HepG2 (cell line): ENCODE data around the gene ZDHHC16. TPM values are rescaled to one million over a fixed set of nuclear protein-coding genes. Genes with fewer than 3 reads are reported as not detected.

Experiments
- CREB1 ChIP-seq, 2 experiments: fragments of 450-650 bp in 1 of 2; IDR thresholded peaks; 2 replicates each; pipeline ENCODE4 v1.6.1; 2016 to 2017; ENCODE audit warnings: control low read depth in 1 of 2, mild to moderate bottlenecking in 1 of 2, missing compliant biosample characterization in 1 of 2, missing genetic modification characterization in 1 of 2
- FOXK2 ChIP-seq: fragments of 450-650 bp; IDR thresholded peaks from 2 replicates; pipeline ENCODE4 v1.6.1; 2016
- GABPB1 ChIP-seq: IDR thresholded peaks from 2 replicates; pipeline ENCODE4 v1.6.1; 2016; ENCODE audit warnings: mild to moderate bottlenecking, missing genetic modification reagents, moderate library complexity, missing compliant biosample characterization
- HBP1 ChIP-seq: IDR thresholded peaks from 2 replicates; pipeline ENCODE4 v1.6.1; 2016; ENCODE audit warnings: low read depth, control low read depth
- HCFC1 ChIP-seq: fragments of 150-350 bp; IDR thresholded peaks from 2 replicates; pipeline ENCODE4 v1.6.1; 2014; ENCODE audit warnings: low read depth, low read length
- HDAC1 ChIP-seq: sonication (generic); formaldehyde crosslinking; IDR thresholded peaks from 2 replicates; pipeline ENCODE4 v1.5.1; 2020; ENCODE audit warnings: mild to moderate bottlenecking, missing genetic modification reagents
- KAT8 ChIP-seq: IDR thresholded peaks from 2 replicates; pipeline ENCODE4 v1.6.1; 2016; ENCODE audit warnings: missing genetic modification reagents, missing compliant biosample characterization
- KDM2A ChIP-seq: sonication (generic); formaldehyde crosslinking; IDR thresholded peaks from 2 replicates; pipeline ENCODE4 v1.4.0; 2020; ENCODE audit warnings: low read depth, missing genetic modification reagents, borderline replicate concordance
- MAFF ChIP-seq: IDR thresholded peaks from 2 replicates; pipeline ENCODE4 v1.6.1; 2011; ENCODE audit warnings: low read depth, low read length, improper control_type of control experiment
- MXI1 ChIP-seq: IDR thresholded peaks from 3 replicates; pipeline ENCODE4 v1.6.1; 2012; ENCODE audit warnings: low read depth, low read length, inconsistent platforms, borderline replicate concordance
- NFE2L2 ChIP-seq: fragments of 150-350 bp; IDR thresholded peaks from 2 replicates; pipeline ENCODE4 v1.6.1; 2014; ENCODE audit warnings: low read length
- NPAS2 ChIP-seq: sonication (generic); formaldehyde crosslinking; IDR thresholded peaks from 2 replicates; pipeline ENCODE4 v1.8.0; 2022; ENCODE audit warnings: mild to moderate bottlenecking, missing genetic modification reagents, borderline replicate concordance
- NR2F6 ChIP-seq, 2 experiments: IDR thresholded peaks; 2 replicates each; pipeline ENCODE4 v1.6.1; 2016; ENCODE audit warnings: antibody characterized with exemption in 1 of 2, mild to moderate bottlenecking in 1 of 2
- SIN3B ChIP-seq: fragments of 150-350 bp; IDR thresholded peaks from 2 replicates; pipeline ENCODE4 v1.6.1; 2014; ENCODE audit warnings: low read length
- SMAD9 ChIP-seq: sonication (generic); formaldehyde crosslinking; IDR thresholded peaks from 2 replicates; pipeline ENCODE4 v1.5.1; 2020; ENCODE audit warnings: mild to moderate bottlenecking, missing genetic modification reagents
- SRF ChIP-seq: IDR thresholded peaks from 2 replicates; pipeline ENCODE4 v1.6.1; 2011; ENCODE audit warnings: mild to moderate bottlenecking, low read depth, low read length, moderate library complexity
- TARDBP ChIP-seq: sonication (generic); formaldehyde crosslinking; IDR thresholded peaks from 2 replicates; pipeline ENCODE4 v1.8.0; 2022; ENCODE audit warnings: mild to moderate bottlenecking, missing genetic modification reagents
- TBP ChIP-seq: sonication (generic); formaldehyde crosslinking; IDR thresholded peaks from 2 replicates; pipeline ENCODE4 v1.5.0; 2020; ENCODE audit warnings: missing genetic modification reagents
- TEAD3 ChIP-seq: optimal IDR thresholded peaks from 2 replicates; pipeline ENCODE3; 2016; ENCODE audit warnings: borderline replicate concordance
- TFAP4 ChIP-seq: sonication (generic); IDR thresholded peaks from 2 replicates; pipeline ENCODE4 v1.6.1; 2016; ENCODE audit warnings: low read depth, borderline replicate concordance
- YY1 ChIP-seq: IDR thresholded peaks from 2 replicates; pipeline ENCODE4 v1.6.1; 2011; ENCODE audit warnings: low read length, low read depth, moderate library complexity, mild to moderate bottlenecking; ENCODE audit not compliant: insufficient read depth, insufficient replicate concordance
- ZBTB21 ChIP-seq: sonication (generic); formaldehyde crosslinking; IDR thresholded peaks from 2 replicates; pipeline ENCODE4 v1.4.0; 2020; ENCODE audit warnings: missing genetic modification reagents
- ZFP36L1 ChIP-seq: sonication (generic); formaldehyde crosslinking; IDR thresholded peaks from 2 replicates; pipeline ENCODE4 v1.8.0; 2022; ENCODE audit warnings: mild to moderate bottlenecking, missing genetic modification reagents, moderate library complexity
- ZFY ChIP-seq: sonication (generic); formaldehyde crosslinking; IDR thresholded peaks from 2 replicates; pipeline ENCODE4 v1.4.0; 2020; ENCODE audit warnings: missing genetic modification reagents
- ZKSCAN8 ChIP-seq: IDR thresholded peaks from 2 replicates; pipeline ENCODE4 v1.6.1; 2016; ENCODE audit warnings: borderline replicate concordance, missing genetic modification reagents, missing compliant biosample characterization
- ZMYM3 ChIP-seq: sonication (generic); formaldehyde crosslinking; IDR thresholded peaks from 2 replicates; pipeline ENCODE4 v1.5.1; 2020; ENCODE audit warnings: mild to moderate bottlenecking, missing genetic modification reagents
- ZNF136 ChIP-seq: sonication (generic); formaldehyde crosslinking; IDR thresholded peaks from 2 replicates; pipeline ENCODE4 v1.8.1; 2022; ENCODE audit warnings: low read depth, mild to moderate bottlenecking, moderate library complexity, missing genetic modification reagents
- ZNF138 ChIP-seq: sonication (generic); formaldehyde crosslinking; IDR thresholded peaks from 2 replicates; pipeline ENCODE4 v1.5.0; 2020; ENCODE audit warnings: mild to moderate bottlenecking, low read depth, missing genetic modification reagents
- ZNF205 ChIP-seq: IDR thresholded peaks from 2 replicates; pipeline ENCODE4 v1.6.1; 2018; ENCODE audit warnings: missing biosample characterization, missing genetic modification reagents
- ZNF224 ChIP-seq: sonication (generic); formaldehyde crosslinking; IDR thresholded peaks from 2 replicates; pipeline ENCODE4 v1.5.0; 2020; ENCODE audit warnings: mild to moderate bottlenecking, missing genetic modification reagents
- ZNF569 ChIP-seq: sonication (generic); formaldehyde crosslinking; IDR thresholded peaks from 2 replicates; pipeline ENCODE4 v1.5.0; 2020; ENCODE audit warnings: mild to moderate bottlenecking, missing genetic modification reagents, moderate library complexity, borderline replicate concordance
- ZNF720 ChIP-seq: sonication (generic); formaldehyde crosslinking; IDR thresholded peaks from 2 replicates; pipeline ENCODE4 v1.4.0; 2020; ENCODE audit warnings: missing genetic modification reagents
- polyA plus RNA-seq, 8 experiments: library from polyadenylated mRNA; depleted of rRNA in 3 of 8; stranded (reverse) in 7 of 8; unstranded in 1 of 8; fragments of >200 nt; fragmentation: Illumina TruSeq in 4 of 8; extraction: Trizol in 4 of 8; gene quantifications; 2 replicates each; pipeline versions ENCODE4 v1.2.1 to v1.2.3, GENCODE V29; 2011 to 2016; ENCODE audit warnings: low read depth in 4 of 8, missing spikeins in 1 of 8, mixed read lengths in 1 of 8; ENCODE audit not compliant: insufficient read depth in 1 of 8
- total RNA-seq, 5 experiments: library from RNA; depleted of rRNA; stranded (reverse); fragments of >200 nt; fragmentation: Illumina TruSeq; extraction: Trizol; gene quantifications; 2 replicates each; pipeline ENCODE4 v1.2.3, GENCODE V29; 2016; ENCODE audit warnings: low read depth in 1 of 5

Gene ZDHHC16
- total and polyA plus RNA-seq, 2 of the 13 experiments (the other 11 are each of a cell fraction or from before 2014, with no cell fraction given): 40.8 to 41.8 TPM

- TF ChIP-seq SIN3B (no peak), TBP (CRISPR knock-in tag) (no peak), ZNF569 (no peak), NFE2L2 (no peak), ZBTB21 (peak; percentile 37; the same call in 1 of the 2 replicates), TARDBP (CRISPR knock-in tag) (peak; percentile 57; the same call in 1 of the 2 replicates), ZMYM3 (CRISPR knock-in tag) (no peak), ZNF720 (CRISPR knock-in tag) (no peak), YY1 (peak; percentile 31), TFAP4 (peak; percentile 41; the same call in 1 of the 2 replicates), KAT8 (CRISPR knock-in tag) (peak; percentile 62), SRF (no peak), ZNF138 (CRISPR knock-in tag) (no peak), ZNF136 (no peak), KDM2A (no peak), HDAC1 (0 out of 2 replicates have a peak, but pooled peaks have one; percentile 22), MAFF (no peak), TEAD3 (CRISPR knock-in tag) (peak; percentile 80), ZKSCAN8 (CRISPR knock-in tag) (peak; percentile 54; the same call in 1 of the 2 replicates), SMAD9 (no peak), ZFY (CRISPR knock-in tag) (peak; percentile 63), FOXK2 (no peak), MXI1 (peak; percentile 45; the same call in 1 of the 3 replicates), CREB1 (IDR thresholded peaks at IDR 0.05) (peak; percentile 34; the same call in 1 of the 2 replicates), CREB1 (CRISPR knock-in tag; IDR thresholded peaks at IDR 0.05) (peak; percentile 64; the same call in 1 of the 2 replicates), GABPB1 (no peak), NPAS2 (no peak), ZNF205 (CRISPR knock-in tag) (peak; percentile 45; the same call in 1 of the 2 replicates), ZFP36L1 (CRISPR knock-in tag) (peak; percentile 81; the same call in 1 of the 2 replicates), ZNF224 (no peak), HCFC1 (no peak), NR2F6 (IDR thresholded peaks at IDR 0.05) (peak; percentile 54), NR2F6 (CRISPR knock-in tag; IDR thresholded peaks at IDR 0.05) (peak; percentile 51; the same call in 1 of the 2 replicates), HBP1 (no peak)
Measured at GRCh38 chr10:97463363-97464132, 17.6 kb downstream of the ZDHHC16 start (continued).
